Upper lobe of left lung (tissue), 4 donors: ENCODE results near the gene FGA.

ENCODE experiments used
- POLR2A ChIP-seq, 4 donors: fragments of 450-650 bp; IDR thresholded peaks; one replicate each; pipeline ENCODE4 v1.5.1; 2016 to 2017; ENCODE audit warnings: antibody characterized with exemption in 4 of 4, mild to moderate bottlenecking in 2 of 4
- POLR2AphosphoS5 ChIP-seq, 2 donors: sonication (generic); formaldehyde crosslinking; IDR thresholded peaks; one replicate each; pipeline ENCODE4 v1.5.1; 2017; ENCODE audit warnings: antibody characterized with exemption in 2 of 2
- TF ChIP-seq, protein P1 (sequence below), 6 experiments: fragments of 450-650 bp in 4 of 6; fragments of 200-600 bp in 2 of 6; sonication (generic) in 2 of 6; IDR thresholded peaks; one replicate each; pipeline ENCODE4 v1.5.1; 2016 to 2019; ENCODE audit warnings: antibody characterized with exemption in 6 of 6

DNA sequence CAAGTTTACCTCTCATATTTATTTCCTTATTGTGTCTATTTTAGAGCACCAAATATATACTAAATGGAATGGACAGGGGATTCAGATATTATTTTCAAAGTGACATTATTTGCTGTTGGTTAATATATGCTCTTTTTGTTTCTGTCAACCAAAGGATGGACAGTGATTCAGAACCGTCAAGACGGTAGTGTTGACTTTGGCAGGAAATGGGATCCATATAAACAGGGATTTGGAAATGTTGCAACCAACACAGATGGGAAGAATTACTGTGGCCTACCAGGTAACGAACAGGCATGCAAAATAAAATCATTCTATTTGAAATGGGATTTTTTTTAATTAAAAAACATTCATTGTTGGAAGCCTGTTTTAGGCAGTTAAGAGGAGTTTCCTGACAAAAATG, 21.5 kb downstream of the FGA start:
- TF ChIP-seq POLR2A (IDR thresholded peaks at IDR 0.05): no peak
- TF ChIP-seq, protein P1, sequence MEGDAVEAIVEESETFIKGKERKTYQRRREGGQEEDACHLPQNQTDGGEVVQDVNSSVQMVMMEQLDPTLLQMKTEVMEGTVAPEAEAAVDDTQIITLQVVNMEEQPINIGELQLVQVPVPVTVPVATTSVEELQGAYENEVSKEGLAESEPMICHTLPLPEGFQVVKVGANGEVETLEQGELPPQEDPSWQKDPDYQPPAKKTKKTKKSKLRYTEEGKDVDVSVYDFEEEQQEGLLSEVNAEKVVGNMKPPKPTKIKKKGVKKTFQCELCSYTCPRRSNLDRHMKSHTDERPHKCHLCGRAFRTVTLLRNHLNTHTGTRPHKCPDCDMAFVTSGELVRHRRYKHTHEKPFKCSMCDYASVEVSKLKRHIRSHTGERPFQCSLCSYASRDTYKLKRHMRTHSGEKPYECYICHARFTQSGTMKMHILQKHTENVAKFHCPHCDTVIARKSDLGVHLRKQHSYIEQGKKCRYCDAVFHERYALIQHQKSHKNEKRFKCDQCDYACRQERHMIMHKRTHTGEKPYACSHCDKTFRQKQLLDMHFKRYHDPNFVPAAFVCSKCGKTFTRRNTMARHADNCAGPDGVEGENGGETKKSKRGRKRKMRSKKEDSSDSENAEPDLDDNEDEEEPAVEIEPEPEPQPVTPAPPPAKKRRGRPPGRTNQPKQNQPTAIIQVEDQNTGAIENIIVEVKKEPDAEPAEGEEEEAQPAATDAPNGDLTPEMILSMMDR (IDR thresholded peaks at IDR 0.05): no peak
- no peak for TF ChIP-seq POLR2AphosphoS5 (IDR thresholded peaks at IDR 0.05)
